ENCODE results near the gene ANKIB1. TPM values are rescaled to one million over a fixed set of nuclear protein-coding genes. Genes with fewer than 3 reads are reported as not detected.

ANKIB1 gene
- total and polyA plus RNA-seq, 4 donors, result 3.9 to 14.8 (median 8.4) TPM

DNA sequence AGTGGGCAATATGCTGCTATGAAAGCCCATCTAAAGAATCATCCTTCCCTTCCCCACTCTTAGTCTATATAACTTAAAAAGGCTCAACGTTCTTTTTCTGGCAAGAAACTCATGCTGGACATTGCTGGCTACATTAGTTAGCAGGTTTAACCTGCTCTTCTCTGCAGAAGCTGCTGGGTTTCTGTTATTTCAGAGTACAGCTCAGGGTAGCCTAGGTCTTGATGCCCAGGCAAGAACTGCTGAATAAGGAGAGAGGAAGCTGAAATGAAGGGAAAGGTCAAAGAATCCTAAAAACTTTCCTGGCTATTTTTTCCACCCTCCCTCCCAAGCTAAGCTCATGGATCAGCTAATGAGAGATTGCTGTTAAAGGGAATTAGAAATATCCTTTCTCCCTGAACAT lies 79.4 kb downstream of the ANKIB1 start:
- no peak overlapping the region for H3K27ac ChIP-seq (ENCODE audit: low read depth in 1 of 2, low read length in 2 of 2)
- H3K9me3 ChIP-seq (ENCODE audit: control insufficient read depth in 4 of 4, low read length in 3 of 4), result no peaks in the 10 kb centered on the region

More for the DNA sequence above, 79.4 kb downstream of the ANKIB1 start:
- DNase-seq (ENCODE audit: low spot score), result no peak
- Histone ChIP-seq H3K4me3 (ENCODE audit: low read depth in 1 of 3, low read length in 3 of 3) (no peak overlapping the region), H3K4me1 (ENCODE audit: control insufficient read depth in 4 of 4, insufficient read depth in 4 of 4, low read length in 3 of 4) (peaks cover 0 to 2% (median 0%) of the 10 kb centered on the region in 4 donors), H3K9ac (ENCODE audit: low read depth in 1 of 2, low read length in 2 of 2) (no peak overlapping the region), H3K27me3 (ENCODE audit: control insufficient read depth in 4 of 4, insufficient read depth in 4 of 4, low read length in 3 of 4) (no peaks in the 10 kb centered on the region), H3K36me3 (ENCODE audit: control insufficient read depth in 4 of 4, insufficient read depth in 3 of 4, low read depth in 1 of 4, low read length in 3 of 4) (no peaks in the 10 kb centered on the region)
- TF ChIP-seq HNF4G (IDR thresholded peaks at IDR 0.05) (no peak), RAD21 (IDR thresholded peaks at IDR 0.05) (no peak), REST (IDR thresholded peaks at IDR 0.05) (no peak), HNF4A (conservative IDR thresholded peaks at IDR 0.05) (no peak), RXRA (IDR thresholded peaks at IDR 0.05) (no peak), FOXA1 (IDR thresholded peaks at IDR 0.05) (no peak), ATF3 (IDR thresholded peaks at IDR 0.05) (no peak), GABPA (IDR thresholded peaks at IDR 0.05 in 1 of 2, conservative IDR thresholded peaks at IDR 0.05 in 1 of 2) (no peak), TAF1 (conservative IDR thresholded peaks at IDR 0.05) (no peak), NR2F2 (IDR thresholded peaks at IDR 0.05) (no peak), YY1 (IDR thresholded peaks at IDR 0.05) (no peak), JUND (IDR thresholded peaks at IDR 0.05) (no peak), EGR1 (IDR thresholded peaks at IDR 0.05; ENCODE audit: low read depth in 2 of 2) (no peak), FOXA2 (IDR thresholded peaks at IDR 0.05) (no peak), SP1 (IDR thresholded peaks at IDR 0.05) (no peak)
- TF ChIP-seq, protein P1, sequence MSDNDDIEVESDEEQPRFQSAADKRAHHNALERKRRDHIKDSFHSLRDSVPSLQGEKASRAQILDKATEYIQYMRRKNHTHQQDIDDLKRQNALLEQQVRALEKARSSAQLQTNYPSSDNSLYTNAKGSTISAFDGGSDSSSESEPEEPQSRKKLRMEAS (IDR thresholded peaks at IDR 0.05), result no peak
- TF ChIP-seq, protein P2, sequence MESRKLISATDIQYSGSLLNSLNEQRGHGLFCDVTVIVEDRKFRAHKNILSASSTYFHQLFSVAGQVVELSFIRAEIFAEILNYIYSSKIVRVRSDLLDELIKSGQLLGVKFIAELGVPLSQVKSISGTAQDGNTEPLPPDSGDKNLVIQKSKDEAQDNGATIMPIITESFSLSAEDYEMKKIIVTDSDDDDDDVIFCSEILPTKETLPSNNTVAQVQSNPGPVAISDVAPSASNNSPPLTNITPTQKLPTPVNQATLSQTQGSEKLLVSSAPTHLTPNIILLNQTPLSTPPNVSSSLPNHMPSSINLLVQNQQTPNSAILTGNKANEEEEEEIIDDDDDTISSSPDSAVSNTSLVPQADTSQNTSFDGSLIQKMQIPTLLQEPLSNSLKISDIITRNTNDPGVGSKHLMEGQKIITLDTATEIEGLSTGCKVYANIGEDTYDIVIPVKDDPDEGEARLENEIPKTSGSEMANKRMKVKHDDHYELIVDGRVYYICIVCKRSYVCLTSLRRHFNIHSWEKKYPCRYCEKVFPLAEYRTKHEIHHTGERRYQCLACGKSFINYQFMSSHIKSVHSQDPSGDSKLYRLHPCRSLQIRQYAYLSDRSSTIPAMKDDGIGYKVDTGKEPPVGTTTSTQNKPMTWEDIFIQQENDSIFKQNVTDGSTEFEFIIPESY (IDR thresholded peaks at IDR 0.05), result no peak
- TF ChIP-seq, protein P3, sequence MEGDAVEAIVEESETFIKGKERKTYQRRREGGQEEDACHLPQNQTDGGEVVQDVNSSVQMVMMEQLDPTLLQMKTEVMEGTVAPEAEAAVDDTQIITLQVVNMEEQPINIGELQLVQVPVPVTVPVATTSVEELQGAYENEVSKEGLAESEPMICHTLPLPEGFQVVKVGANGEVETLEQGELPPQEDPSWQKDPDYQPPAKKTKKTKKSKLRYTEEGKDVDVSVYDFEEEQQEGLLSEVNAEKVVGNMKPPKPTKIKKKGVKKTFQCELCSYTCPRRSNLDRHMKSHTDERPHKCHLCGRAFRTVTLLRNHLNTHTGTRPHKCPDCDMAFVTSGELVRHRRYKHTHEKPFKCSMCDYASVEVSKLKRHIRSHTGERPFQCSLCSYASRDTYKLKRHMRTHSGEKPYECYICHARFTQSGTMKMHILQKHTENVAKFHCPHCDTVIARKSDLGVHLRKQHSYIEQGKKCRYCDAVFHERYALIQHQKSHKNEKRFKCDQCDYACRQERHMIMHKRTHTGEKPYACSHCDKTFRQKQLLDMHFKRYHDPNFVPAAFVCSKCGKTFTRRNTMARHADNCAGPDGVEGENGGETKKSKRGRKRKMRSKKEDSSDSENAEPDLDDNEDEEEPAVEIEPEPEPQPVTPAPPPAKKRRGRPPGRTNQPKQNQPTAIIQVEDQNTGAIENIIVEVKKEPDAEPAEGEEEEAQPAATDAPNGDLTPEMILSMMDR (IDR thresholded peaks at IDR 0.05; ENCODE audit: low read depth, low read length, missing input control), result no peak
- 59% methylated on average over 1 of the region's 1 CpG for WGBS
